ENCODE results near the gene KL.
A peak's percentile ranks its signal among the peaks of the same experiment; 100 is the strongest.

Gene KL

GRCh38 chr13:33025220-33025744, 9.1 kb downstream of the KL start:
- Histone ChIP-seq H3K9ac (ENCODE audit: low read depth, low read length) (no peak overlapping the region), H3K36me3 (ENCODE audit: insufficient read depth, low read length) (no peaks in the 10 kb centered on the region), H3K9me3 (replicated peaks; ENCODE audit: low read length) (no peaks in the 10 kb centered on the region), H3K27me3 (ENCODE audit: control insufficient read depth, insufficient read depth, low read length) (peaks cover 71% of the 10 kb centered on the region), H3K4me2 (ENCODE audit: low read length) (no peak overlapping the region), H3K4me1 (ENCODE audit: control insufficient read depth, insufficient read depth, low read length) (no peaks in the 10 kb centered on the region), H3K4me3 (ENCODE audit: low read length) (no peak overlapping the region)

- H3K4me3 ChIP-seq (ENCODE audit: low read length) = no peak overlapping the region
- H3K4me1 ChIP-seq (ENCODE audit: control insufficient read depth, insufficient read depth, low read length) = no peaks in the 10 kb centered on the region
- no peaks in the 10 kb centered on the region for H3K36me3 ChIP-seq (ENCODE audit: insufficient read depth, low read length)
- H3K4me2 ChIP-seq (ENCODE audit: low read length) = no peak overlapping the region
- H3K27me3 ChIP-seq (ENCODE audit: control insufficient read depth, insufficient read depth, low read length) = peaks cover 60% of the 10 kb centered on the region
- H3K9ac ChIP-seq (ENCODE audit: low read depth, low read length) = no peak overlapping the region
- H3K9me3 ChIP-seq (replicated peaks; ENCODE audit: low read length) = no peaks in the 10 kb centered on the region
These were observed 10.4 kb downstream of the KL start for GRCh38 chr13:33026489-33027152.

GRCh38 chr13:33028620-33029019, 12.4 kb downstream of the KL start:
- Histone ChIP-seq H3K9me3 (replicated peaks; ENCODE audit: low read length) (no peaks in the 10 kb centered on the region), H3K4me3 (ENCODE audit: low read length) (no peak overlapping the region), H3K27me3 (ENCODE audit: control insufficient read depth, insufficient read depth, low read length) (peaks cover 49% of the 10 kb centered on the region), H3K36me3 (ENCODE audit: insufficient read depth, low read length) (no peaks in the 10 kb centered on the region), H3K9ac (ENCODE audit: low read depth, low read length) (no peak overlapping the region), H3K4me1 (ENCODE audit: control insufficient read depth, insufficient read depth, low read length) (peaks cover 9% of the 10 kb centered on the region), H3K4me2 (ENCODE audit: low read length) (no peak overlapping the region)

GRCh38 chr13:33031277-33031676, 15.1 kb downstream of the KL start:
- Histone ChIP-seq H3K4me3 (ENCODE audit: low read length) (no peak overlapping the region), H3K4me2 (ENCODE audit: low read length) (no peak overlapping the region), H3K27me3 (ENCODE audit: control insufficient read depth, insufficient read depth, low read length) (peaks cover 24% of the 10 kb centered on the region), H3K36me3 (ENCODE audit: insufficient read depth, low read length) (no peaks in the 10 kb centered on the region), H3K9me3 (replicated peaks; ENCODE audit: low read length) (no peaks in the 10 kb centered on the region), H3K4me1 (ENCODE audit: control insufficient read depth, insufficient read depth, low read length) (peaks cover 9% of the 10 kb centered on the region), H3K9ac (ENCODE audit: low read depth, low read length) (no peak overlapping the region)

DNA sequence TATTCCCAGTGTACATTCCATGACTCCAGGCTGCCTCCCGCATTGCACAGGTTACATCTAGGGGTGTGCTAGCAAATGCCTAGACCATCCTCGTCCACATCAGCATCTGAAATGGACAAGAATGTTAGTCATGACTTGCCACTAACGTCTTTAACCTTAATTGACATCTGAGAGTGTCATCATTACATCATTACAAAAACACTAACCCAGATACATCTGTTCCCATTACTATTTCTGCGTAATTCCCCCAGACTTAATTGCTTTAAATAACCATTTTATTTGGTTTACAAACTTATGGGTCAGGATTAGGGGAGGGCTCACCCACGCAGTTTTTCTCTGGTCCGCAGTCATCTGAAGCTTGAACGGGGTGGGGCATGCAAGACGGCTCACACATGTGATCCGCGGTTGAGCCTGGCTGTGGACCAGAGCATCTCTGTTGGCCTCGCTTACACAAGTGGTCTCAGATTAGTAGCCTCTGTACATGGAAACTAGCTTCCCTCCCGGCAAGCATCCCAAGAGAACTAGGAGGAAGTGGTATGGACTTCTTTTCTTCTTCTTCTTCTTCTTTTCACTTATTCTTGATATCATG, 15.9 kb downstream of the KL start:
- Histone ChIP-seq H3K9me3 (replicated peaks; ENCODE audit: low read length) (no peaks in the 10 kb centered on the region), H3K27me3 (ENCODE audit: control insufficient read depth, insufficient read depth, low read length) (peaks cover 20% of the 10 kb centered on the region), H3K9ac (ENCODE audit: low read depth, low read length) (no peak overlapping the region), H3K36me3 (ENCODE audit: insufficient read depth, low read length) (no peaks in the 10 kb centered on the region), H3K4me2 (ENCODE audit: low read length) (peak overlapping the region; percentile 9), H3K4me1 (ENCODE audit: control insufficient read depth, insufficient read depth, low read length) (peaks cover 9% of the 10 kb centered on the region), H3K4me3 (ENCODE audit: low read length) (no peak overlapping the region)

DNA sequence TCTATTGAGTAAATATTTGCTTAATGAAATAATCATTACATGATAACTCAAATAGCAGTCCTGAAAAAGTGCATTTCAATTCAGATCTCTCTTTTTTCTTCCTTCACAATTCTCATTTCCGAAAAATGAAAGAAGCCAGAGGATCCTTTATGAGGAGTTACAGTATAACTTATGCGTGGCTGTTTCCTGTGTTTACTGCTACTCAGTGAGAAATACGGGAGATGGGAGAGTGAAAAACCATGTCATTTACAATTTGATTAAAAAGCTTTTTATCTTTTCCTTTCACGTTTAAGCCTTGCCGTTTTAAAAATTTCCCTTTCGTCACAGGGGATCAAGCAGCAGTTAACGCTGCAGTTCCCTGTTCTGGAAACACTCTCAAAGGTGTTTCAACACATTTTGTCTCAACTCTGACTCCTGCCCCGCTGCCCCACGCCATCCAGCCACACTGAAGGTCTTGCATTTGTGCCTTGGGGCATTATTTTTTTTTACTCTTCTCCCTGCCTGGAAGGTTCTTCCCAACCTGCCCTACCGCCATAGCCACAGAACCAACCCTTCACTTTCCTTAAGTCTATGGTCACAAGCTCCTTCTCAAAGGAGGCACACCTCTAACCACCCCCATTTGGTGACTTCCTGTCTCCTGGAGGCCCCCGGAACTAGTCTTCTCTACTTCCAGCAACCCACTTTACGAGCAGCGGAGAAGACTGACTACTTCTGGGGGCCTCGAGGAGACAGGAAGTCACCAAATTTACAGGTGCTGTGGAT, 17.0 kb downstream of the KL start:
- Histone ChIP-seq H3K4me1 (ENCODE audit: control insufficient read depth, insufficient read depth, low read length) (peaks cover 9% of the 10 kb centered on the region), H3K4me2 (ENCODE audit: low read length) (no peak overlapping the region), H3K27me3 (ENCODE audit: control insufficient read depth, insufficient read depth, low read length) (peaks cover 14% of the 10 kb centered on the region), H3K36me3 (ENCODE audit: insufficient read depth, low read length) (no peaks in the 10 kb centered on the region), H3K9me3 (replicated peaks; ENCODE audit: low read length) (no peaks in the 10 kb centered on the region), H3K4me3 (ENCODE audit: low read length) (no peak overlapping the region), H3K9ac (ENCODE audit: low read depth, low read length) (no peak overlapping the region)

DNA sequence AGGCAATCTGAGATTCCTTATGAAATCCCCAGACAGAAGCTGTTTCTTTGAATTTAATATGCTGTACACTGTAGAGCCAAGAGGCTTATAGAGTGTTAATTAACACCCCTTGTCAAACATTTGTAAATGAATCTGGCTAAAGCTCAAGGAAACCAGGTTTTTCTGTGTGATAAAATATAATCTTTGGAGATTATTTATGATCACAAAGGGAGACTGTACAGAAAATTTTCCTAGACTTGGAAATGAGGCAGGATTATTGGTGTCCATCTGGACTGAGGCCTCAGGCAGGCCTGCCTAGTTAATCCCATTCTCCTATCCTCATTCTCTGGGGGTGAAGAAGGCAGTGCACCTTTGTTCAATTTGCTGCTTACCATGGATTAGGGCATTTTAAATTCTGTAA, 17.8 kb downstream of the KL start:
- no peak overlapping the region for H3K9ac ChIP-seq (ENCODE audit: low read depth, low read length)
- no peak overlapping the region for H3K4me3 ChIP-seq (ENCODE audit: low read length)
- peaks cover 9% of the 10 kb centered on the region for H3K4me1 ChIP-seq (ENCODE audit: control insufficient read depth, insufficient read depth, low read length)

DNA sequence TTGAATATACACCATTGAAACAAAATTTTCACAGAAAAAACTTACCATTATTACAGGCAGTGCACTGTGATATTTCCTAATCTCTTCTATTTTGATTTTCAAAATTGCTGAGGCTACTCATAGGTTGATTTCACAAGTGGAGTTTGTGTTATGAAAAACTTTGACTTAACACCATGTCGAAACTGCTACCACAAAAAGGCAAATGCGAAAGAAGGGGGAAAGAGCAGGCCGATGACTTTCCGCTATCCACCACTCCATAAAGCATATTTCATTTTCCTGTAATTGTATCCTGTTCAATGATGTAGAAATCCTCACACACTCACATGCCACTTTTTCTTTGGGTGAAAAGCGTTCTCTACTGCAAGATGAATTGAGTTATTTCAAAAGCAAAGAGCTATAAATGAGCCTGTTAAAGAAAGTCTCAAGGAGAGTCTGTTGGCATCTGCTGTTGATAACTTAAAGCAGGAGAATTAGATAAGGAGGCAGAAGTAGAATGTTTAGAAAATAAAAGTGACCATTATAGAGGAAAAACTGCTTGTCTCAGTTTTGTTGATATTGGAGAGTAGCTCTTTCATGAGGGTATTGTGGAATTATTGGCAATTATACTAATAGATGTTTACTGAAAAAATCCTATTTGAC, 18.8 kb downstream of the KL start:
- Histone ChIP-seq H3K4me1 (ENCODE audit: control insufficient read depth, insufficient read depth, low read length) (peaks cover 9% of the 10 kb centered on the region), H3K27me3 (ENCODE audit: control insufficient read depth, insufficient read depth, low read length) (peaks cover 11% of the 10 kb centered on the region), H3K36me3 (ENCODE audit: insufficient read depth, low read length) (no peaks in the 10 kb centered on the region), H3K9ac (ENCODE audit: low read depth, low read length) (no peak overlapping the region), H3K4me2 (ENCODE audit: low read length) (no peak overlapping the region), H3K9me3 (replicated peaks; ENCODE audit: low read length) (no peaks in the 10 kb centered on the region), H3K4me3 (ENCODE audit: low read length) (no peak overlapping the region)

More for the DNA sequence above, 17.8 kb downstream of the KL start:
- Histone ChIP-seq H3K27me3 (ENCODE audit: control insufficient read depth, insufficient read depth, low read length) (peaks cover 11% of the 10 kb centered on the region), H3K36me3 (ENCODE audit: insufficient read depth, low read length) (no peaks in the 10 kb centered on the region), H3K9me3 (replicated peaks; ENCODE audit: low read length) (no peaks in the 10 kb centered on the region), H3K4me2 (ENCODE audit: low read length) (no peak overlapping the region)

DNA sequence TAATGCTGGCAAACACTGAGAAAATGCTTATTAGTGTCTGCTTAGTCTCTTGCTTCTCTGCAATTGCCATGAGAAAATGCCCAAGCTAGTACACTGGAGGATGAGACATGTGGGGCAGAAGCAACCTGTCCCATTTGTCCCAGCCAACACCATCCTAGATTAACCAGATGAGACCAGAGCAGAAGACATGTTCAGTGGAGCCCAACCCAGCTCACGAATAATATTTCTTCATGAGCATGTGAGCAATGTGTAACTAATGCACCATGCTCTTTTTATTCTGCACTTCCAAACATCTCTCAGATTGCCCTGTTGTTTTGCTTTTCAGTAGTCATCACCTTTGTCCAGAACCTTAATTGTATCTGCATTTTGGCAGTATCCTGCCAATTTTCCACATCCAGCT, 21.4 kb downstream of the KL start:
- no peaks in the 10 kb centered on the region for H3K4me1 ChIP-seq (ENCODE audit: control insufficient read depth, insufficient read depth, low read length)
- H3K27me3 ChIP-seq (ENCODE audit: control insufficient read depth, insufficient read depth, low read length) = peaks cover 16% of the 10 kb centered on the region
- H3K4me2 ChIP-seq (ENCODE audit: low read length) = no peak overlapping the region
- H3K9me3 ChIP-seq (replicated peaks; ENCODE audit: low read length) = no peaks in the 10 kb centered on the region
- H3K9ac ChIP-seq (ENCODE audit: low read depth, low read length) = no peak overlapping the region
- no peaks in the 10 kb centered on the region for H3K36me3 ChIP-seq (ENCODE audit: insufficient read depth, low read length)
- no peak overlapping the region for H3K4me3 ChIP-seq (ENCODE audit: low read length)

DNA sequence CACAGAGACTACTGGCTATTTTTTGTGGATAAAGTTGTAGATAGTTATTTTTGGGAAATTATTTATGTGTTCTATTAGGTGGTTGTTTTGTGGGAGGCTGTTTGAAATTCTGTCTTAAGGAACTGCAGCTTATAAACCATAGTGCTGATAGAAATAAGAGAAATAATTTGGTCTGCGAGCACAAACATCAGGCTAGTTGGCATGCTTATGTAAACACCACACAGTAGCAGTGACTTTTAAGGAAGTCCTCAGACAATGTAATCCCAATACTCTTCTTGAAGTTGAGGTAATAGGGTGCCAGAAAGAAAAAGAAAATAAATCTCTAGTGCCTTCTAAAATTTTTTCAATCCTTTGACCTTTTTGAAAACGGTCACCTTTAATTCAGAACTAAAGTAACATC, 23.9 kb downstream of the KL start:
- Histone ChIP-seq H3K4me2 (ENCODE audit: low read length) (no peak overlapping the region), H3K9ac (ENCODE audit: low read depth, low read length) (no peak overlapping the region), H3K4me3 (ENCODE audit: low read length) (no peak overlapping the region), H3K9me3 (replicated peaks; ENCODE audit: low read length) (no peaks in the 10 kb centered on the region), H3K36me3 (ENCODE audit: insufficient read depth, low read length) (no peaks in the 10 kb centered on the region), H3K27me3 (ENCODE audit: control insufficient read depth, insufficient read depth, low read length) (peaks cover 23% of the 10 kb centered on the region), H3K4me1 (ENCODE audit: control insufficient read depth, insufficient read depth, low read length) (no peaks in the 10 kb centered on the region)

- H3K36me3 ChIP-seq (ENCODE audit: insufficient read depth, low read length) = no peaks in the 10 kb centered on the region
- H3K4me2 ChIP-seq (ENCODE audit: low read length) = no peak overlapping the region
- H3K9ac ChIP-seq (ENCODE audit: low read depth, low read length) = no peak overlapping the region
- peaks cover 30% of the 10 kb centered on the region for H3K27me3 ChIP-seq (ENCODE audit: control insufficient read depth, insufficient read depth, low read length)
- H3K9me3 ChIP-seq (replicated peaks; ENCODE audit: low read length) = no peaks in the 10 kb centered on the region
- H3K4me3 ChIP-seq (ENCODE audit: low read length) = no peak overlapping the region
- no peaks in the 10 kb centered on the region for H3K4me1 ChIP-seq (ENCODE audit: control insufficient read depth, insufficient read depth, low read length)
These were observed 29.8 kb downstream of the KL start for GRCh38 chr13:33045851-33046592.

All from skeletal muscle satellite cell (primary cell).